GM23338 (cell line): ENCODE measurements around the gene DPYSL3. TPM values are rescaled to one million over a fixed set of nuclear protein-coding genes. Genes with fewer than 3 reads are reported as not detected.
A peak's percentile ranks its signal among the peaks of the same experiment; 100 is the strongest.

Source experiments
- ATAC-seq: fragments of 200-7000 bp; cut with Tn5 transposase; 3 replicates; pipeline ENCODE4 v1.9.1; 2020
- DNase-seq: peaks from one replicate; pipeline ENCODE4 v3.0.0-alpha.2; 2015; ENCODE audit warnings: low spot score
- H2AFZ ChIP-seq: fragments of 200-600 bp; sonication (generic); 2 replicates; pipeline ENCODE4 v1.8.0; 2016; ENCODE audit warnings: antibody characterized with exemption, mild to moderate bottlenecking, moderate library complexity
- H3F3A ChIP-seq: fragments of 200-600 bp; sonication (generic); replicated peaks from 2 replicates; pipeline ENCODE4 v1.8.0; 2017; ENCODE audit warnings: antibody characterized with exemption, mixed run types, low read depth
- H3K27ac ChIP-seq: fragments of 200-600 bp; sonication (generic); 2 replicates; pipeline ENCODE4 v1.6.1; 2016; ENCODE audit warnings: low read depth
- H3K27me3 ChIP-seq: fragments of 200-600 bp; sonication (generic); 2 replicates; pipeline ENCODE4 v1.8.0; 2016; ENCODE audit warnings: mild to moderate bottlenecking, mixed run types, moderate library complexity; ENCODE audit not compliant: insufficient read depth
- H3K36me3 ChIP-seq: fragments of 200-600 bp; sonication (generic); 2 replicates; pipeline ENCODE4 v1.8.0; 2016; ENCODE audit warnings: mild to moderate bottlenecking; ENCODE audit not compliant: insufficient read depth
- H3K4me1 ChIP-seq: fragments of 200-600 bp; sonication (generic); 2 replicates; pipeline ENCODE4 v1.8.0; 2016; ENCODE audit warnings: mild to moderate bottlenecking, moderate library complexity; ENCODE audit not compliant: insufficient read depth
- H3K4me2 ChIP-seq: fragments of 200-600 bp; sonication (generic); 2 replicates; pipeline ENCODE4 v1.7.1; 2017; ENCODE audit warnings: mixed run types
- H3K4me3 ChIP-seq: fragments of 200-600 bp; sonication (generic); 2 replicates; pipeline ENCODE4 v1.6.1; 2016; ENCODE audit warnings: mixed run types
- H3K79me2 ChIP-seq: fragments of 200-600 bp; sonication (generic); replicated peaks from 2 replicates; pipeline ENCODE4 v1.8.0; 2017; ENCODE audit warnings: mild to moderate bottlenecking; ENCODE audit not compliant: insufficient read depth
- H3K9me2 ChIP-seq: fragments of 200-600 bp; sonication (generic); 2 replicates; pipeline ENCODE4 v1.8.0; 2017; ENCODE audit not compliant: insufficient read depth
- H4K20me1 ChIP-seq: fragments of 200-600 bp; sonication (generic); replicated peaks from 2 replicates; pipeline ENCODE4 v1.8.0; 2017; ENCODE audit warnings: mild to moderate bottlenecking; ENCODE audit not compliant: insufficient read depth
- H3K27ac Mint-ChIP-seq: 2 replicates; pipeline ENCODE4 v1.8.0; 2020; ENCODE audit warnings: inconsistent platforms, mild to moderate bottlenecking, moderate library complexity, mixed read lengths
- H3K27me3 Mint-ChIP-seq: 3 replicates; pipeline ENCODE4 v1.8.0; 2022; ENCODE audit warnings: low read depth, mild to moderate bottlenecking, moderate library complexity, mixed read lengths, inconsistent platforms; ENCODE audit not compliant: insufficient read depth, poor library complexity
- H3K36me3 Mint-ChIP-seq: 3 replicates; pipeline ENCODE4 v1.8.0; 2021; ENCODE audit warnings: low read depth, mild to moderate bottlenecking, inconsistent platforms, moderate library complexity, mixed read lengths
- H3K4me1 Mint-ChIP-seq: 3 replicates; pipeline ENCODE4 v1.8.0; 2020; ENCODE audit warnings: mild to moderate bottlenecking, inconsistent platforms, mixed read lengths
- H3K4me3 Mint-ChIP-seq: 3 replicates; pipeline ENCODE4 v1.8.0; 2021; ENCODE audit warnings: moderate library complexity, mild to moderate bottlenecking, inconsistent platforms, mixed read lengths
- H3K9me3 Mint-ChIP-seq: 3 replicates; pipeline ENCODE4 v1.8.0; 2020; ENCODE audit warnings: moderate library complexity, mild to moderate bottlenecking, inconsistent platforms, mixed read lengths
- CTCF ChIP-seq, 2 experiments: fragments of 200-600 bp in 1 of 2; sonication (generic) in 1 of 2; conservative IDR thresholded peaks; 2 replicates each; pipeline versions ENCODE4 v1.5.1 to v1.6.1; 2016 to 2017; ENCODE audit warnings: antibody characterized with exemption in 2 of 2, low read depth in 2 of 2, mild to moderate bottlenecking in 2 of 2, moderate library complexity in 1 of 2
- EZH2 ChIP-seq: fragments of 200-600 bp; sonication (generic); IDR thresholded peaks from one replicate; pipeline ENCODE4 v1.8.0; 2017; ENCODE audit warnings: antibody characterized with exemption, mild to moderate bottlenecking, low read depth; ENCODE audit not compliant: unreplicated experiment
- EZH2phosphoT487 ChIP-seq: fragments of 200-600 bp; sonication (generic); IDR thresholded peaks from one replicate; pipeline ENCODE4 v1.8.1; 2018; ENCODE audit warnings: antibody characterized with exemption; ENCODE audit not compliant: unreplicated experiment
- NANOG ChIP-seq: IDR thresholded peaks from 2 replicates; pipeline ENCODE4 v1.6.1; 2016; ENCODE audit warnings: antibody characterized with exemption, borderline replicate concordance
- POLR2AphosphoS5 ChIP-seq: IDR thresholded peaks from 2 replicates; pipeline ENCODE4 v1.6.1; 2016; ENCODE audit warnings: antibody characterized with exemption, low read depth
- REST ChIP-seq: IDR thresholded peaks from one replicate; pipeline ENCODE4 v1.6.1; 2018; ENCODE audit warnings: antibody characterized with exemption; ENCODE audit not compliant: unreplicated experiment
- STAT1 ChIP-seq: IDR thresholded peaks from one replicate; pipeline ENCODE4 v1.6.1; 2016; ENCODE audit warnings: antibody characterized with exemption; ENCODE audit not compliant: unreplicated experiment
- ZNF114 ChIP-seq: fragments of 250-450 bp; sonication (Bioruptor Pico); IDR thresholded peaks from 2 replicates; pipeline ENCODE4 v1.5.0; 2020; ENCODE audit warnings: mild to moderate bottlenecking, moderate library complexity
- ZNF462 ChIP-seq: fragments of 250-450 bp; sonication (Bioruptor Pico); IDR thresholded peaks from 2 replicates; pipeline ENCODE4 v1.5.0; 2020; ENCODE audit warnings: mild to moderate bottlenecking, moderate library complexity
- polyA plus RNA-seq: library from polyadenylated mRNA; unstranded; fragments of >200 nt; fragmentation: Nextera tagmentation; extraction: Ambion mirVana; gene quantifications from 2 replicates; pipeline ENCODE4 v1.2.1, GENCODE V29; 2016
- total RNA-seq: library from RNA; depleted of rRNA; stranded (reverse); fragments of >200 nt; shearing (Covaris generic); gene quantifications from 2 replicates; pipeline ENCODE4 v1.2.3, GENCODE V29; 2014

DPYSL3 gene
- total and polyA plus RNA-seq, 2 experiments from 2014 or later, result 97.6 to 455 TPM

GRCh38 chr5:147430628-147431027 lies 79.2 kb downstream of the DPYSL3 start:
- Mint-ChIP-seq H3K27ac (peak overlapping the region; percentile 62), H3K27me3 (peaks cover 4% of the 10 kb centered on the region), H3K9me3 (no peaks in the 10 kb centered on the region), H3K4me3 (no peak overlapping the region), H3K36me3 (peaks cover 31% of the 10 kb centered on the region), H3K4me1 (peaks cover 55% of the 10 kb centered on the region)
- Histone ChIP-seq H3F3A (peaks cover 9% of the 10 kb centered on the region; the same call in 1 of the 2 replicates), H3K79me2 (peaks cover 100% of the 10 kb centered on the region), H3K27ac (no peak overlapping the region), H2AFZ (no peak overlapping the region), H3K4me3 (no peak overlapping the region), H4K20me1 (peaks cover 78% of the 10 kb centered on the region), H3K4me1 (peaks cover 53% of the 10 kb centered on the region), H3K4me2 (no peak overlapping the region), H3K27me3 (no peaks in the 10 kb centered on the region), H3K36me3 (peaks cover 10% of the 10 kb centered on the region; the same call in 1 of the 2 replicates), H3K9me2 (0 out of 2 replicates have a peak, but pooled peaks cover 2% of the 10 kb centered on the region)
- no peak for ATAC-seq
- TF ChIP-seq ZNF114 (CRISPR knock-in tag) (no peak), ZNF462 (CRISPR knock-in tag) (no peak), EZH2 (no peak), POLR2AphosphoS5 (no peak), CTCF (conservative IDR thresholded peaks at IDR 0.05; ENCODE audit: low read depth in 2 of 2) (no peak), STAT1 (no peak), REST (no peak), EZH2phosphoT487 (no peak), NANOG (no peak)
- no peak for DNase-seq
